CD4-positive, alpha-beta T cell treated with Interleukin-1 beta for 1 hour (primary cell): ENCODE results near the gene DEFB131A.
A peak's percentile ranks its signal among the peaks of the same experiment; 100 is the strongest.
"Not testable (repeated sequence)": the region's sequence is repeated elsewhere in the genome, so short reads cannot be mapped to it uniquely, and the experiment has no call there.

Source experiments
- DNase-seq, 2 donors: peaks; one replicate each; pipeline ENCODE4 v3.0.0-alpha.2; 2020 to 2022

Gene DEFB131A

DNA sequence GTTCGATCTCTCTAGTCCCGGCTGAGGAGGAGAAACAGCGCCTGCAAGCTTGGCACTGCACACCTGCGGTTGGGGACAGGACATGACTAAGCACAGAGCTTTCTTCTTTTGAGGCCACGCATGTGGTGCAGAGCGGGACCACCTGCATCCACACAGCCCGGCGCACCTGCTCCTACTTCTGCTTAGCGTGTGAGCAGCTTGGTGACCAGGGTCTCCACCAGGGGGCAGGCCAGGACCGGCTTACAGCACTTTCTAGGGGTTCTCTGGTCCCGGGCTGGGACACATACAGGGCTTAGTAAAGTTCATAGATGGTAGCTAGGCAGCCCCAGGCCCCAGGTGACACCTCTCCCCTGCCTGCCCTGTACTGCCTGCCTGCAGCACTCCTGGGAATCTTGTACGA, 51.2 kb downstream of the DEFB131A start:
- peak; percentile 32 to 43 for DNase-seq

DNA sequence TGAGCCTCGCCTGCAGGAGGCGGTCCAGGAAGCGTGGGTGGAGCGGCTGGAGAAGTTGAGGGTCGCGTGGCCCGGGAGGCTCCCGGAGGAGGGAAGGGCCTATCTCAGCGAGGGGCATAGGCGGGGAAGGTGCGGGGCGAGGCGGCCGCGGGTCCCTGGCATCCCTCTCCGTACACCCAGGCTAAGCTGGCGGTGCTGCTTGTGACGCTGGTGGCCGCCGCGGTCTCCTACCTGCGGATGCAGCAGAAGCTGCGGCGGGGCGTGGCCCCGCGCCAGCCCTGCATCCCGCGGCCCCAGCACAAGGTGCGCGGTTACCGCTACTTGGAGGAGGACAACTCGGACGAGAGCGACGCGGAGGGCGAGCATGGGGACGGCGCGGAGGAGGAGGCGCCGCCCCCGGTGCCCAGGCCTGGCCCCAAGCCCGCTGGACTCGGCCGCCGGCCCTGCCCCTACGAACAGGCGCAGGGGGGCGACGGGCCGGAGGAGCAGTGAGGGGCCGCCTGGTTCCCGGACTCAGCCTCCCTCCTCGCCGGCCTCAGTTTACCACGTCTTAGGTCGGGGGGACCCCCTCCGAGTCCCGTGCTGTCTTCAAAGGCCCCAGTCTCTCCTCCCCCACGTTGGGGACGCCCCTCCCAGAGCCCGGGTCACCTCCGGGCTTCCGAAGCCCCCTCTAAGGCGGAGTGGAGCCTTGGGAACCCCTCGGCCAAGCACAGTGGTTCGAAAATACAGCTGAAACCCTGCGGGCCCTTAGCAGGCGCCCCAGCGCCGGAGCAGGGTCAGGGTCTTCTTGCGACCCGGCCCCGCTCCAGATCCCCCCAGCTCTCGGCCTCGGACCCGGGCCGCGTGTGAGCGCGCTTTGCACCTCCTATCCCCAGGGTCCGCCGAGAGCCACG, 53.6 kb downstream of the DEFB131A start:
- DNase-seq, result not testable (repeated sequence)

GRCh38 chr4:9498468-9499040, 54.3 kb downstream of the DEFB131A start:
- DNase-seq, result not testable (repeated sequence)

GRCh38 chr4:9499974-9500487, 55.8 kb downstream of the DEFB131A start:
- DNase-seq, result not testable (repeated sequence)
